Lower leg skin (tissue), 4 donors: ENCODE measurements around the gene BRF1. TPM values are rescaled to one million over a fixed set of nuclear protein-coding genes. Genes with fewer than 3 reads are reported as not detected.

ENCODE experiments used
- DNase-seq, 2 donors: peaks; one replicate each; pipeline ENCODE4 v3.0.0-alpha.2; 2019; ENCODE audit warnings: low spot score in 2 of 2
- H3K4me3 ChIP-seq: fragments of 200-600 bp; sonication (generic); 2 replicates; pipeline ENCODE4 v1.5.1; 2017; ENCODE audit warnings: mild to moderate bottlenecking, low read depth; ENCODE audit not compliant: poor library complexity, severe bottlenecking
- CTCF ChIP-seq, 3 donors: fragments of 450-650 bp; IDR thresholded peaks; one replicate each; pipeline ENCODE4 v1.5.1; 2016; ENCODE audit warnings: antibody characterized with exemption in 3 of 3, mild to moderate bottlenecking in 3 of 3, moderate library complexity in 2 of 3
- POLR2A ChIP-seq, 2 donors: fragments of 450-650 bp; IDR thresholded peaks; one replicate each; pipeline ENCODE4 v1.6.1; 2016 to 2017; ENCODE audit warnings: antibody characterized with exemption in 2 of 2, mild to moderate bottlenecking in 1 of 2, moderate library complexity in 1 of 2
- WGBS, 2 donors: methylation state at CpG; one replicate each; pipeline ENCODE4 v1.1.5; 2018; 5-methylcytosine and 5-hydroxymethylcytosine counted together
- intact Hi-C: fragments of 100-400 bp; cut with DNase I; formaldehyde crosslinking; loops from one replicate; pipeline ENCODE4 v1.15.0; 2023; ENCODE audit warnings: low total_unique reads
- total RNA-seq, 4 donors: library from RNA; depleted of rRNA; stranded (reverse); fragments of >200 nt; gene quantifications; one replicate each; pipeline ENCODE4 v1.1.0, GENCODE V29; 2016

The BRF1 gene
- total RNA-seq, 4 donors from 2014 or later = 32.7 to 74.5 (median 43.0) TPM

GRCh38 chr14:105181549-105182295 lies 119.1 kb downstream of the BRF1 start:
- DNase-seq = no peak
- no peak overlapping the region for H3K4me3 ChIP-seq
- intact Hi-C loops = no loop called here
- TF ChIP-seq CTCF (IDR thresholded peaks at IDR 0.05) (no peak), POLR2A (IDR thresholded peaks at IDR 0.05) (no peak)
- 36 to 43% methylated on average over 16 to 18 of the region's 21 CpGs for WGBS, 2 donors

GRCh38 chr14:105180592-105181548 lies 119.9 kb downstream of the BRF1 start, which contains the start of gene NUDT14:
TSS of gene NUDT14 (minus strand) at chr14:105181312. CDS start at chr14:105181209, 103 bp downstream.
- intact Hi-C loops = no loop called here
- peak; percentile 70 to 94 for DNase-seq

GRCh38 chr14:105179191-105179590 lies 121.6 kb downstream of the BRF1 start:
- DNase-seq = no peak
- intact Hi-C loops = no loop called here
- 85 to 89% methylated on average over 4 to 13 of the region's 13 CpGs for WGBS, 2 donors
- H3K4me3 ChIP-seq = no peak overlapping the region
- TF ChIP-seq POLR2A (IDR thresholded peaks at IDR 0.05) (no peak), CTCF (IDR thresholded peaks at IDR 0.05) (no peak)

More at GRCh38 chr14:105180592-105181548, 119.9 kb downstream of the BRF1 start, which contains the start of gene NUDT14:
- H3K4me3 ChIP-seq = no peak within 1 kb of the TSS
- WGBS, 2 donors = 0 to 5% methylated on average over 7 to 18 of the region's 106 CpGs
- TF ChIP-seq POLR2A (IDR thresholded peaks at IDR 0.05) = no peak
- TF ChIP-seq CTCF (IDR thresholded peaks at IDR 0.05) = no peak

GRCh38 chr14:105178868-105179140 lies 122.0 kb downstream of the BRF1 start:
- H3K4me3 ChIP-seq = no peak overlapping the region
- intact Hi-C loops = no loop called here
- DNase-seq = no peak
- 93 to 95% methylated on average over 11 of the region's 11 CpGs for WGBS, 2 donors
- TF ChIP-seq CTCF (IDR thresholded peaks at IDR 0.05) = no peak
- no peak for TF ChIP-seq POLR2A (IDR thresholded peaks at IDR 0.05)

GRCh38 chr14:105178069-105178867 lies 122.5 kb downstream of the BRF1 start:
- DNase-seq = no peak
- intact Hi-C loops = no loop called here
- H3K4me3 ChIP-seq = no peak overlapping the region
- WGBS, 2 donors = 81 to 91% methylated on average over 19 of the region's 19 CpGs
- no peak for TF ChIP-seq CTCF (IDR thresholded peaks at IDR 0.05)
